Lower lobe of right lung (tissue), 2 donors: ENCODE measurements around the gene BOK. TPM values are rescaled to one million over a fixed set of nuclear protein-coding genes. Genes with fewer than 3 reads are reported as not detected.
A peak's percentile ranks its signal among the peaks of the same experiment; 100 is the strongest.

Experiments
- ATAC-seq, 2 donors: fragments of 200-7000 bp; cut with Tn5 transposase; one replicate each; pipeline ENCODE4 v1.9.1; 2020 to 2022; ENCODE audit warnings: mild to moderate bottlenecking in 2 of 2, moderate library complexity in 2 of 2
- DNase-seq: peaks from one replicate; pipeline ENCODE4 v3.0.0-alpha.2; 2020
- H3K27ac ChIP-seq: fragments of 200-600 bp; one replicate; pipeline ENCODE4 v1.8.0; 2022
- H3K27me3 ChIP-seq: fragments of 200-600 bp; one replicate; pipeline ENCODE4 v1.8.0; 2022; ENCODE audit warnings: low read depth
- H3K36me3 ChIP-seq: fragments of 200-600 bp; one replicate; pipeline ENCODE4 v1.8.0; 2022; ENCODE audit warnings: mild to moderate bottlenecking
- H3K4me1 ChIP-seq: fragments of 200-600 bp; one replicate; pipeline ENCODE4 v1.8.0; 2022
- H3K4me3 ChIP-seq: fragments of 200-600 bp; one replicate; pipeline ENCODE4 v1.8.0; 2022; ENCODE audit warnings: mild to moderate bottlenecking
- H3K9me3 ChIP-seq: fragments of 200-600 bp; one replicate; pipeline ENCODE4 v1.8.0; 2022
- CTCF ChIP-seq: fragments of 200-600 bp; IDR thresholded peaks from one replicate; pipeline ENCODE4 v1.8.0; 2022; ENCODE audit warnings: antibody characterized with exemption, mild to moderate bottlenecking
- intact Hi-C: fragments of 100-400 bp; cut with DNase I; formaldehyde crosslinking; loops from one replicate; pipeline ENCODE4 v1.11.0; 2022
- total RNA-seq: library from RNA; stranded (reverse); fragmentation: NEBNext Ultra II Directional; extraction: Animal tissue kit (Norgen Biotek cat#: 25700); gene quantifications from one replicate; pipeline ENCODE4 v1.2.1, GENCODE V29; 2021
- donor health status: DM: no; HTN: yes; CAD: no; lungs with severe emphysema.

Gene BOK
- total RNA-seq, 1 donor from 2014 or later, result 44.2 TPM

- TF ChIP-seq CTCF, result no peak
- intact Hi-C loops, result no loop called here
- Histone ChIP-seq H3K4me3 (no peak overlapping the region), H3K27ac (no peak overlapping the region), H3K9me3 (peaks cover 5% of the 10 kb centered on the region), H3K4me1 (peaks cover 21% of the 10 kb centered on the region), H3K27me3 (peaks cover 2% of the 10 kb centered on the region), H3K36me3 (no peaks in the 10 kb centered on the region)
- no peak for ATAC-seq
- DNase-seq, result no peak
These were observed 5.1 kb upstream of the BOK start for GRCh38 chr2:241553512-241553830.

GRCh38 chr2:241553981-241554380 lies 4.6 kb upstream of the BOK start:
- H3K4me1 ChIP-seq, result peaks cover 21% of the 10 kb centered on the region
- ATAC-seq (no peak), DNase-seq (no peak)
- no peak overlapping the region for H3K4me3 ChIP-seq
- intact Hi-C loops, result no loop called here
- H3K27ac ChIP-seq, result no peak overlapping the region
- peaks cover 4% of the 10 kb centered on the region for H3K27me3 ChIP-seq
- no peak for TF ChIP-seq CTCF
- H3K36me3 ChIP-seq, result no peaks in the 10 kb centered on the region
- peaks cover 5% of the 10 kb centered on the region for H3K9me3 ChIP-seq

GRCh38 chr2:241554610-241555322 lies 3.8 kb upstream of the BOK start:
- H3K27me3 ChIP-seq, result peaks cover 4% of the 10 kb centered on the region
- peaks cover 20% of the 10 kb centered on the region for H3K4me1 ChIP-seq

GRCh38 chr2:241555711-241556110 lies 2.8 kb upstream of the BOK start:
- Histone ChIP-seq H3K36me3 (no peaks in the 10 kb centered on the region), H3K27me3 (peaks cover 4% of the 10 kb centered on the region), H3K4me3 (no peak overlapping the region), H3K27ac (peak overlapping the region; percentile 11), H3K4me1 (peaks cover 23% of the 10 kb centered on the region), H3K9me3 (peaks cover 5% of the 10 kb centered on the region)
- DNase-seq (no peak), ATAC-seq (no peak)
- intact Hi-C loops, result no loop called here
- no peak for TF ChIP-seq CTCF

More at GRCh38 chr2:241554610-241555322, 3.8 kb upstream of the BOK start:
- intact Hi-C loops, result no loop called here
- Histone ChIP-seq H3K9me3 (peaks cover 5% of the 10 kb centered on the region), H3K4me3 (no peak overlapping the region), H3K27ac (peak overlapping the region; percentile 11), H3K36me3 (no peaks in the 10 kb centered on the region)
- no peak for TF ChIP-seq CTCF
- ATAC-seq (peak; percentile 18 to 32), DNase-seq (no peak)

GRCh38 chr2:241556746-241557145 lies 1.8 kb upstream of the BOK start:
- no peak overlapping the region for H3K27ac ChIP-seq
- intact Hi-C loops, result no loop called here
- no peaks in the 10 kb centered on the region for H3K36me3 ChIP-seq
- peaks cover 5% of the 10 kb centered on the region for H3K9me3 ChIP-seq
- no peak for DNase-seq
- TF ChIP-seq CTCF, result no peak
- ATAC-seq, result no peak
- peaks cover 4% of the 10 kb centered on the region for H3K27me3 ChIP-seq
- no peak overlapping the region for H3K4me3 ChIP-seq
- H3K4me1 ChIP-seq, result peaks cover 25% of the 10 kb centered on the region
